GM21717 (cell line): ENCODE data around the gene ASCL4.
A peak's percentile ranks its signal among the peaks of the same experiment; 100 is the strongest.
"Not testable (repeated sequence)": the region's sequence is repeated elsewhere in the genome, so short reads cannot be mapped to it uniquely, and the experiment has no call there.

ENCODE experiments used
- ATAC-seq: cut with Tn5 transposase; IDR thresholded peaks from one replicate; pipeline ENCODE4 v1.9.1; 2021; ENCODE audit warnings: mild to moderate bottlenecking, moderate library complexity; ENCODE audit not compliant: unreplicated experiment

The ASCL4 gene, protein sequence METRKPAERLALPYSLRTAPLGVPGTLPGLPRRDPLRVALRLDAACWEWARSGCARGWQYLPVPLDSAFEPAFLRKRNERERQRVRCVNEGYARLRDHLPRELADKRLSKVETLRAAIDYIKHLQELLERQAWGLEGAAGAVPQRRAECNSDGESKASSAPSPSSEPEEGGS

DNA sequence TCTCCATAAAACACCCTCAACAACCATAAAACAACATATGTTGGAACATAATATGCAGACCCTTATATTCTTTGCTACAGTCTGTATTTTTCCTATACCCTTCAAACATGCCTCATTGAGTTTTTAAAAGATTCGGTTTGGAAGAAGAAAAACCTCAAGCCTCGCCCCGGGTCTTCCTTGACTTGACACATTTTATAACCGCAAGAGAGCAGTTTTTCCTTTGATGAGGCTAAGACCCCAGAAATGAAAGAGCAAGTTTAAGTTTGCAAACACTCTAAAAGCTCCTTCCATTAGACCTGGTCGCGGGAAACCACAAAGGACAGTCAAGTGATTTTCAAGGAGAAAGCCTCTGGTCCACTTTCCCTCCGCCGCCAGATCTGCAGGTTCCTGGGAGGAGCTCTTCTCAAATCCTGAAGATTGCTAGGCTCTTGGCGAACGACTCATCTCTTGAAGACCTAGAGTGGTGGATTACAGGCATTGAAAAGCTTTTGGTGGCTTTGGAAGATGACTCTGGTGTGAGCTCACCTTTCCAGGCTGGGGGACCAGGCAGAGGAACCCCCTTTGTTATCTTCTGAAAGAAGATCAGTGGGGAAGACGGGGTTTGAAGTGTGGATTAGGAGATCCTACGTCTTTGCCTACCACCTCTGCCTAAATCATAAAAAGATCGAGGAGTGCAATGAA lies at the start of gene ASCL4:
Gene ASCL4 (plus strand): TSS at position 356 of the 681 bp plus-strand sequence. CDS start 515 bp downstream, outside the sequence.
- no peak for ATAC-seq

DNA sequence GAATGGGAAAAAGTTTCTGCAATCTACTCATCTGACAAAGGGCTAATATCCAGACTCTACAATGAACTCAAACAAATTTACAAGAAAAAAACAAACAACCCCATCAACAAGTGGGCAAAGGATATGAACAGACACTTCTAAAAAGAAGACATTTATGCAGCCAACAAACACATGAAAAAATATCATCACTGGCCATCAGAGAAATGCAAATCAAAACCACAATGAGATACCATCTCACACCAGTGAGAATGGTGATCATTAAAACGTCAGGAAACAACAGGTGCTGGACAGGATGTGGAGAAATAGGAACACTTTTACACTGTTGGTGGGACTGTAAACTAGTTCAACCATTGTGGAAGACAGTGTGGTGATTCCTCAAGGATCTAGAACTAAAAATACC lies 47.2 kb upstream of the ASCL4 start:
- not testable (repeated sequence) for ATAC-seq

DNA sequence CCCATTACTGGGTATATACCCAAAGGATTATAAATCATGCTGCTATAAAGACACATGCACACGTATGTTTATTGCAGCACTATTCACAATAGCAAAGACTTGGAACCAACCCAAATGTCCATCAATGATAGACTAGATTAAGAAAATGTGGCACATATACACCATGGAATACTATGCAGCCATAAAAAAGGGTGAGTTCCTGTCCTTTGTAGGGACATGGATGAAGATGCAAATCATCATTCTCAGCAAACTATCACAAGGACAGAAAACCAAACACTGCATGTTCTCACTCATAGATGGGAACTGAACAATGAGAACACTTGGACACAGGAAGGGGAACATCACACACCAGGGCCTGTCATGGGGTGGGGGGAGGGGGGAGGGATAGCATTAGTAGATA lies 46.8 kb upstream of the ASCL4 start:
- ATAC-seq = not testable (repeated sequence)

DNA sequence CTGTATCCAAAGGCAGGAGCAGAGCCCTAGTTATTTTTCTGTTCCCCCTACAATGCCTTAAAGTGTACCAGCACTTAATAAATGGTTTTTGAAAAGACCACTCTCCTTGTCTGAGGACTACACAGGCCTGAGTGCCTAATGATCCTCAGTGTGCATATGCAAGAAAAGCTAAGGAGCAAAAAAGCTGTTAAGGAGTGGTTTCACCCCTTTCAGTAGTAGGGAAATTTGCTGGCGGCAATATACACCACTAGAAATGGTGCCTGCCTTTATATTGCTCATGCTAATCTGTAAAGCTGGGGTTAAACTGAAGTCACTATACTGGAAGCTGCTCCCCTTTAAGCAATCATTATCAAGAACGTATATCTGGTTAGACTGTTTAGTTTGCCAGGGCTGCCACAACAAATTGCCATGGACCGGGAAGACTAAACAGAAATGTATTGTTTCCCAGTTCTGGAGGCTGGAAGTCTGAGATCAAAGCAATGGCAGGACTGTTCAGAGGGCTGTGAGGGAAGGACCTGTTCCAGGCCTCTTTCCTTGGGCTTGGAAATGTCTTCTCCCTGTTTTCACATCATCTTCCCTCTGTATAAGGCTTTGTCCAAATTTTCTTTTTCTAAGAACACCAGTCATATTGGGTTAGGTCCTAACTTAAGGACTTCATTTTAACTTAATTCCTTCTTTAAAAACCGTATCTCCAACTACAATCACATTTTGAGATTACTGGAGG lies 43.7 kb upstream of the ASCL4 start:
- no peak for ATAC-seq

DNA sequence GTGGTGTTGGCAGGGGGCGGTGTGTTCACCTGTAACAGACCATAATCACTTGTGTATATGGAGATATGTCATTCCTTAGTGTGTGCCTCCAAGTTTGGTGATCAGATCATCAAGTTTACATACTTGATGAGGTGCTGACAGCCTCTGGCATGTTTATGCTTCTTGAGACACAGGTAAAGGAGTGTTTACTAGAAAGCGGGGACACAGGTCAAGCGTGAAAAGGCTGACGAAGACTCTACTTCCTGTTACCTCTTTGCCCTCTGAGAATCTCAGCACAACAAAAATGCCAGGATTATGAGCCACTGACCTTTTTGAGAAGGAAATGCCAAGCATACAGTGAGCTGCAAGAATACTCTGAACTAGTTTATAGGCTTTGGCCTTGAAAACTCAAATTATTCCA lies 43.1 kb upstream of the ASCL4 start:
- ATAC-seq = no peak

DNA sequence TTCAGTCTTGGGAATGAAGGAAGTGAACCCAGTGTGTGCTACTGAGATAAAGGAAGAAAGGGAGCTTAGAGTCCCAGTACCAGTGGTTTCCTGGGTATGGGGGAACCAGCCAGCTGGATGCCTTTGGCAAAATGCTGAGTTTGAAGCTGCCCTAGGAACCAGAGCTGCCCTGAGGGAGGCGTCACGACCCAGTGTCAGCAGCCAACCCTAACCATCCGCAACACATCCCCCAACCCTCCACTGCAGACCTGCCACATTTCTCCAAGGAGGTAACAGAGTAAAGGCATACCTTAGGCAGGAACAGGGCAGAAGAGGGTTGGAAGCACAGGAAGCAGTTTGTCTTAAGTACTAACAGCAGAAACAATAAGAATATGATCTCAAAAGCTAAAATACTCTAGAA lies 42.1 kb upstream of the ASCL4 start:
- ATAC-seq = no peak

DNA sequence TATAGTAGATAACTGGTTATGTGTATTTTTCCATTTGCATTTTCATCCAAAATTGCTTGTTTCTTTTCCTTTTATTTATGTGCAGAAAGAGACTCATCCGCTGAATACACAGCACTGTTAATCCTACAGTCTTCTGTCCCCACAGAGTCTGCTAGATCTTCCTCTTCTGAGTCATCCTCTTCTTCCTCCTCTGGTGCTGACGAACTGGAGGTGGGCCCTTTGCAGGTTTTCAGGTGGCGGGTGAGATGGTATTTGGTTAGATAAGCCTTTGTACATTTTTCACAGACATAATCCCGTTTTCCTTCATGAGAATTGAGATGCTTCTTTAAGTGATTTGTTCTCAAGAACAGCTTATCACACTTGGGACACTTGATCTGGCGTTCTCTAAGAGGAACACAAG lies 40.4 kb upstream of the ASCL4 start:
- no peak for ATAC-seq

DNA sequence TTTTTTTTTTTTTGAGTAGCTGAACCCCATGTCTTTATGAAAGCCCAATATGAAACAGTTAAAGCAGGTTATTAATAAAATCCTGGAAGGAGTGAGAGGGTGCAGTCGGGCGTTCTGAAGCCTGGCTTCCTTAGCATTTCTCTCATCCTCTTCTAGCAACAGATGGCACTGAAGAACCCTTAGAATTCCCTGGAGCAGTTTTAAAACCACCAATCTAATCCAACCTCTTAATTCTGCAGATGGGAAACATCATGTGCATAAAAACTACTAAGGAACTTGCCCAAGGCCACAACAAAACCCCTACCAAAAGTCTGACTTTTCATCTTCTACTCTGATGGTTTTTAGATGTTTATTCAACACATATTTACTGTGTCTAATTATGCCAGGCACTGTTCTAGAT lies 38.7 kb upstream of the ASCL4 start:
- no peak for ATAC-seq

DNA sequence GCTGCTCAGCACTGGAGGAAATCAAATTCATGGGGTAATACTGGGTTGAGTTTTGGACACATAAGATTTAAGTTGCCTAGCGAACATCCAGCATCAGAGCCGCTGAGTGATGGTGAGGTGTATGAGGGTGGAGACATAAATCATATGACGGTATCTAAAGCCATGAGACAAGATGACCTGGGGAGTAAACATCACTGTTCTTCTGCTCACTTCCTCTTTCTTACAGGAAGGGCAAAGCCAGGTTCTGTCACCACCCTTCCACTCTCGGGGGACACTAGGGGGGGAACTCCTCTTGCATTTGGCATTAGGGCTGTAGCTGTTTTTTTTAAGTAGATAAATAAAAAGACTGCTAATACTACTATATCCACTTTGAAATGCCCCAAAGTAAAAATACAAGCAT lies 37.6 kb upstream of the ASCL4 start:
- peak; percentile 91 for ATAC-seq

DNA sequence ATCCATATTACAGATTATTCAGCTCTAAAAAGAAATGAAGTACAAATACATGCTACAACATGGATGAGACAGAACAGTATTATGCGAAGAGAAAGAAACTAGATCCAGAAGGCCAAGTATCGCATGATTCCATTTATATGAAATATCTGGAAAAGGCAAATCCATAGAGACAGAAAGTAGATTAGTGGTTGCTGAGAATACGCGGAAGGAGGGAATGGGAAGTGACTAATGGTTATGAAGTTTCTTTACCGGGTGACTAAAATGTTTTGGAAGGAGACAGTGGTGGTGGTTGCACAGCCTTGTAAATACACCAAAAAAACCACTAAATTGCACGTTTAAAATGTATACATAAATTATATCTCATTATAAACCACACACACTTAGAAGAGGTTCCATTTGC lies 26.0 kb upstream of the ASCL4 start:
- ATAC-seq = no peak

DNA sequence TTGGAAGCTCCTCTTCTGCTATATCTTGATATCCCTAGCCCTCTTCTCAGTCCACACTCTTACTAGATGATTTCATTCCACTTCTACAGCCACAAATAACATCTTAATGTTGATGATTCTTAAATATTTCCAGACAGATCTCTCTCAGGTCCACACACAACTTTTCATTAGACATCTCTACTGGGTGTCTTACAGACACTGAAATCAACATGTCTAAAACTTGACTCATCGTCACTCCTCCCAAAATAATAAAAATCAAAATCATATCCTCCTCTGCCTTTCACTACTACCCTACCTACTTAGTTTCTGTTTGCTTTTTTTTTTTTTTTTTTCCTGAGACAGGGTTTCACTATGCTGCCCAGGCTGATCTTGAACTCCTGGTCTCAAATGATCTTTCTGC lies 25.4 kb upstream of the ASCL4 start:
- ATAC-seq = no peak

DNA sequence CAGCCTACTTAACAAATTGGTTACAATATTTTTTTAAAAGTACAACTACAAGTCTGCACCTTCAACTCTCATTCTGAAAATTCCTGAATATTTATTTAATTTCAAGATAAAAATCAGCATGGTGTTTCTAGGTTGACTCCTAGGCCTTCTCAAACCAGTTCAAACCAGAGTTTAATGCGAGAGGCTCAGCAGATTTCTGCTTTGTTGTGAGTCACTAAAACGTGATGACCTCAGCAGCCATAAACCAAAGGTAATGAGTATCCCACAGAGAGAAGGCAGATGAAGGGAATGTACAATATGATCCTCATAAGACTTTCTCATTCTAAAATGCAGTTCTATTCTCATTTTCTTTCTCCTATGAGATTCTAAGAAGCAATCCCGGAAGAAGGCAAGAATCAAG lies 15.1 kb upstream of the ASCL4 start:
- ATAC-seq = no peak

DNA sequence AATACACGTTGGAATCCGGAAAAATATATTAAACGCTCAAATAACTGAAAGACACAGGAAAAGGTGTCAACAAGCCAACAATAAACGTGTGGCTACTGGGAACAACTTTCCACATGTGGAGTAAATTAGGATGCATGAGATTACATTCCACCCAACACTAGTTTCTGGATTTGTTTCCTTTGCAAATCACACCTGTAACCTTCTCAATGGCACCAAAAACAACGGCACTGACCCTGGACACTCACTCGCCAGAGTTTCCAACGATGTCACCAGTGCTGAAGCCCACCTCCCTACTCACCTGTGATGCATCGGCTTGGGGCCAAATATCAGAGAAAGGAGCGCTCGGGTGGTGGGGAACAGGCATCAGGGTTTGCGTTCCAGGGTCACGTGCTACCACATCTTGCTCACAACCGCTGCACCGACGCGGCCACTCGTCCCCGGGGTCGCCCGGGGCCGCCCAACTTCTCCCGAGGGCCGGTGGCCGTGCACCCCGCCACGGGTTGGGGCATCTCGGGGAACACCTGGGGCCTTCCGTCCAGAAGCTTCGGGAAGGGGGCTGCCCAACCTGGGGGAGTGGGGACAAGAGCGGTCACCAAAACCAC lies 14.2 kb upstream of the ASCL4 start:
- ATAC-seq = peak; percentile 23

DNA sequence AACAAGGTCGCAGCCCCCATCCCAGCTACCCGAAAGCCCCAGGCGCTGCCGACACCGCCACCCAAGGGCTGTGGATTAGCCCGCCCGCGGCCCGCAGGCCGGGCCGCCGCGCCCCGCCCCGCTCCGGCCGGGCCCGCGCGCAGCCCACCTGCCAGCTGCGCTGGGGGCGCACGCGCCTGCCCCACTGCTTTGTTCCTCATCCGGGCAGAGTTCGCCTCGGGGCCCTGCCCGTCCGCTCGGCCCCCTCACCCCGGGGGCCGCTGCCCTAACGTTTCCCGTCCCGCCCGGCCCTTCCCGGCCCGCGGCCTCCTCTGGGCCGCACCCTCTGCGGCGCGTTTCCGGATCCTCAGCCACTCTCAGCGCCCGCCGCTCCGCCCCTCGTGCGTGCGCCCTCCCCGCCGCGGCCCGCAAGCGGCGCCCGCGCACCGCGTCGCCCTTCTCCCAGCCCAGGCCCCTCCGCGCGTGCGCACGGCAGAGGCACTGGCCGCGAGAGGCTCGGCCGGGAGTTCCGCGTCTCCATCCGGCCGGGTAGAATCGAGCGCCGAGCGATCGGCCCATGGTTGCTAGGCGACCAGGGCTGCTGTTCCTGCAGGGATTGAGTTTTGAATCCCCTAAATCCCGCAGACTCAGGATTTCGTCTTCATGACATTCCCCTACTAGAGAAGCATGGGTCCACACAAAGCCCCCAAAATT lies 13.5 kb upstream of the ASCL4 start, which contains the start of gene PRDM4:
Gene PRDM4 (minus strand): TSS at position 329 of the 693 bp plus-strand sequence. CDS start 622 bp downstream, outside the sequence.
- ATAC-seq = peak; percentile 95

DNA sequence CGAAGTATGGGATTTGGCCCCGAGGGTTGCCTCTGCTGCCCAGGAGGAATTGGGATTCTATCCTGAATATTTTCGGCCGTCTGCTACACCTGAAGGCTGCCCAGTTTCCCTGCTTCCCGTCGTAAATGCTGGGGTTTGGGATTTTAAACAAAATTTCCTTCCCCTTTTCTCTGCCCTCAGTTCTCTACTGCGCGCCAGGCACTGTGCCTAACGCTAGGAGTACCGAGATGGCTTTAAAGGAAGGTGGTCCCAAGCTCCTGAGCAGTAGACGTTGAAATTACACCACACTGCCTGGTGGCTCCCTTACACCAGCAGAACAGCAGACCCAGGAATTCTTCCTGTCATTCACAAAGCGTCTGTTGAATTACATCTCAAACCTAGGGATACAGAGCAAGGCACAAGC lies 13.0 kb upstream of the ASCL4 start:
- ATAC-seq = peak; percentile 19

DNA sequence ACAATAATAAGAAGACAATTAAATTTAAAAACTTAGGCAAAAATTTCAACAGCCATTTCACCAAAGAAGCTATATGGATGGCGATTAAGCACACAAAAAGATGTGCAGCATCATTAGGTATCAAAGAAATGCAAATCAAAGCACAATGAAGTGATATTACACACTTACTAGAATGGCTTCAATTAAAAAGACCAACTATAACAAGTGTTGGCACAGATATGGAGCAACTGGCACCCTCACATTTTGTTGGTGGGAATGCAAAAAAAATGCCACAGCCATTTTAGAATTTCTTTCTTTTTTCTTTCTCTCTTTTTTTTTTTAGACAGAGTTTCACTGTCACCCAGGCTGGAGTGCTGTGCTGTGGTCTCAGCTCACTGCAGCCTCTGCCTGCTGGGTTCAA lies 11.6 kb upstream of the ASCL4 start:
- ATAC-seq = no peak

DNA sequence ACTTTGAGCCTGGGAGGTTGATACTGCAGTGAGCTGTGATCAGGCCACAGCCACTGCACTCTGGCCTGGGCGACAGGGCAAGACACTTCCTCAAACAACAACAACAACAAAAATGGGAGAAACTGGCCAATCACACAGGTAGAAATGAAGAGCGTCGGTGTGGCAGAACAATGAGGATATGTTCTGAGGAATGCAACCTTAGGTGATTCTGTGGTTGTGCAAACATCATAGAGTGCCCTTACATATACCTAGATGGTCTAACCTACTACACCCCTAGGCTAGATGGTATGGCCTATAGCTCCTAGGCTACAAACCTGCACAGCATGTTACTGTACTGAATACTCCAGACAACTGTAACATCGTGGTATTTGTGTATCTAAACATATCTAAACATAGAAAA lies 9.9 kb upstream of the ASCL4 start:
- no peak for ATAC-seq

DNA sequence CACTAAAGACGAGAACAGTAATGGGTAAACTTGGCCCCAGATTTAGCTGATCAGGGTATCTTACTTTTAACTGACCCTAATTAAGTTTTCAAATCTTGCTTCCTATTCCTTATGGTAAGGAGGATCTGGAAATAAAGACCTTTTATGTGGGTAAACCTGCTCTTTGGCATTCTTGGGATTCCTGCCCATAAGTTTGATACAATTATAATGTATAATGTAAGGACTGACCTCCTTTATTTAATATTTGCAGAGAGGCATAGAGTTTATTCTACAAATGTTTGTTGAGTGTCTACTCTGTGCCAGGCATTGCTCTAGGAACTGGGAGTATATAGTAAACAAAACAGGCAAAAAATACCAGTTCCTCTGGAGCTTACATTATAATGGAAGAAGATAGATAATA lies 9.2 kb upstream of the ASCL4 start:
- ATAC-seq = no peak

DNA sequence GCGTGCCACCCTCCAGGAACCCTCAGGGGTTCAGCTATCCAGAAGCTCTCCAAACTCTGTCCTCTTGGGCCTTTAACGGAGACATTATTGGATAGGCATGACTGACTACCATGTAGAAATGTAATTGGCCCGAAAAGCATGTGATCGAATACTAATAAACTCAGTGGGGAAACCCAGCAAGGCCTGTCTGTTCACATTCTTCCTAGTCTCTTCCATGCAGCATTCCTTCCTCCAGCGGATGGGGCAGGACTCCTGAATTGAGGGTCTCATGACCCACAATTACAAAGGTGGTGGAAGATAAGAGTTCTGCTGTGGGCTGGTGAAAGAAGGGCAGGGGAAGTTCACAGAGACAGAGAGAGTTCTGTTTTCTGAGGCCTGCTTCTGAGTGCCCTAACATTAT lies 7.0 kb upstream of the ASCL4 start:
- ATAC-seq = no peak

DNA sequence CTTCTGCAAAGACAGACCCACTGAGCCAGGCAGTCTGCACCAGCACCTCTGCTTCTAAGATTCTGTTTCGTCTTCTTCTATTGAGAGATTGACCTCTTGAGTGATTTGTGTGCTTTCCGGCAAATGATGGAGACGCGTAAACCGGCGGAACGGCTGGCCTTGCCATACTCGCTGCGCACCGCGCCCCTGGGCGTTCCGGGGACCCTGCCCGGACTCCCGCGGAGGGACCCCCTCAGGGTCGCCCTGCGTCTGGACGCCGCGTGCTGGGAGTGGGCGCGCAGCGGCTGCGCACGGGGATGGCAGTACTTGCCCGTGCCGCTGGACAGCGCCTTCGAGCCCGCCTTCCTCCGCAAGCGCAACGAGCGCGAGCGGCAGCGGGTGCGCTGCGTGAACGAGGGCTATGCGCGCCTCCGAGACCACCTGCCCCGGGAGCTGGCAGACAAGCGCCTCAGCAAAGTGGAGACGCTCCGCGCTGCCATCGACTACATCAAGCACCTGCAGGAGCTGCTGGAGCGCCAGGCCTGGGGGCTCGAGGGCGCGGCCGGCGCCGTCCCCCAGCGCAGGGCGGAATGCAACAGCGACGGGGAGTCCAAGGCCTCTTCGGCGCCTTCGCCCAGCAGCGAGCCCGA lies 703 bp downstream of the ASCL4 start:
- ATAC-seq = no peak

DNA sequence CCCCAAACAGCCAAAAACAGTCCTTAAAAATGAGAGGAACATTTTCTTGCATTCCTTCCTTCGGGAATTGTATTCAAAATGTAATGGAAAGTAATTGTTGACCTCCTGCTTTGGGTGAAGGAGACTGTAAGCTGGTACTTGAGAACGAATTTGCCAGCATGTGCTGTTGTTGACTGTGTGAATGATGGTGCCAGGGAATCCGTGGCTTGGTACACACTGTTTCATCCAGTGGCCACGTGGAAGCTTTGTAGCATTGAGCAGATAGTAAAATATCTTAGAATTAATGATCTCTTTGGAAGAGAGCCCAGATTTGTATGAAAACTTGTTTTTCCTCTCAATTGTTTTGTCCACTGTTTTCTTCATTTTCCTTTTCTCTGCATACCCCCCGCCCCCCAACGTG lies 1.7 kb downstream of the ASCL4 start:
- no peak for ATAC-seq
